OCI-LY7 (cell line): ENCODE data around the gene KCNQ1OT1.

Experiments
- CTCF ChIP-seq: fragments of 200-600 bp; sonication (generic); conservative IDR thresholded peaks from 2 replicates; pipeline ENCODE4 v1.5.1; 2014; ENCODE audit warnings: mild to moderate bottlenecking, antibody characterized with exemption, low read length, moderate library complexity, mixed read lengths
- EZH2phosphoT487 ChIP-seq: fragments of 200-600 bp; sonication (generic); IDR thresholded peaks from 2 replicates; pipeline ENCODE4 v1.6.1; 2018; ENCODE audit warnings: low read depth, borderline replicate concordance, mild to moderate bottlenecking, mixed run types, antibody characterized with exemption, low read length, moderate library complexity, mixed read lengths

- TF ChIP-seq CTCF (no peak), EZH2phosphoT487 (no peak)
Measured at GRCh38 chr11:2748061-2748813, 48.4 kb upstream of the KCNQ1OT1 start.
